ENCODE measurements around the gene CHAT.

GRCh38 chr10:49707585-49707984 is 93.7 kb downstream of the CHAT start:
- no peak for TF ChIP-seq CTCF (conservative IDR thresholded peaks at IDR 0.05)
- no peak for TF ChIP-seq ZFX (IDR thresholded peaks at IDR 0.05)

Measured in C4-2B (cell line).